EL (cell line): Measurements from ENCODE around the gene NFIA.

Experiments
- DNase-seq: peaks from one replicate; pipeline ENCODE4 v3.0.0-alpha.2; 2016

NFIA gene

GRCh38 chr1:61280452-61280851, 198.1 kb downstream of the NFIA start:
- no peak for DNase-seq

- DNase-seq = no peak
Observed at GRCh38 chr1:61282387-61282786, 200.0 kb downstream of the NFIA start.

- no peak for DNase-seq
Observed at GRCh38 chr1:61284248-61284854, 202.0 kb downstream of the NFIA start.

GRCh38 chr1:61284936-61285335, 202.6 kb downstream of the NFIA start:
- DNase-seq = no peak

- DNase-seq = no peak
Observed at GRCh38 chr1:61285371-61285885, 203.1 kb downstream of the NFIA start.

- peak; percentile 16 for DNase-seq
Observed at GRCh38 chr1:61287014-61287413, 204.7 kb downstream of the NFIA start.

GRCh38 chr1:61287734-61288133, 205.4 kb downstream of the NFIA start:
- DNase-seq = peak; percentile 57

GRCh38 chr1:61289232-61290098, 207.1 kb downstream of the NFIA start:
- no peak for DNase-seq

- no peak for DNase-seq
Observed at GRCh38 chr1:61290525-61290924, 208.2 kb downstream of the NFIA start.

- DNase-seq = no peak
Observed at GRCh38 chr1:61293197-61293596, 210.8 kb downstream of the NFIA start.

- no peak for DNase-seq
Observed at GRCh38 chr1:61293986-61294504, 211.7 kb downstream of the NFIA start.

GRCh38 chr1:61294930-61295329, 212.6 kb downstream of the NFIA start:
- DNase-seq = no peak

GRCh38 chr1:61295818-61296537, 213.6 kb downstream of the NFIA start:
- DNase-seq = no peak

- DNase-seq = no peak
Observed at GRCh38 chr1:61297887-61298286, 215.5 kb downstream of the NFIA start.

- DNase-seq = no peak
Observed at GRCh38 chr1:61299463-61299862, 217.1 kb downstream of the NFIA start.

GRCh38 chr1:61300899-61301298, 218.5 kb downstream of the NFIA start:
- DNase-seq = no peak

- DNase-seq = peak; percentile 35
Observed at GRCh38 chr1:61301824-61302657, 219.7 kb downstream of the NFIA start.

GRCh38 chr1:61307422-61308142, 225.2 kb downstream of the NFIA start:
- DNase-seq = no peak

- DNase-seq = no peak
Observed at GRCh38 chr1:61310057-61310456, 227.7 kb downstream of the NFIA start.

GRCh38 chr1:61310538-61310937, 228.2 kb downstream of the NFIA start:
- DNase-seq = no peak

- DNase-seq = no peak
Observed at GRCh38 chr1:61313906-61314422, 231.6 kb downstream of the NFIA start.
